Neural progenitor cell (in vitro differentiated cells): Measurements from ENCODE around the gene GMDS.

Experiments used
- EZH2 ChIP-seq: fragments of 200-600 bp; sonication (generic); IDR thresholded peaks from 2 replicates; pipeline ENCODE4 v1.6.1; 2017; ENCODE audit warnings: antibody characterized with exemption, mild to moderate bottlenecking, moderate library complexity
- EZH2phosphoT487 ChIP-seq: fragments of 200-600 bp; sonication (generic); IDR thresholded peaks from 2 replicates; pipeline ENCODE4 v1.6.1; 2017; ENCODE audit warnings: antibody characterized with exemption
- TF ChIP-seq, protein P1 (sequence below): fragments of 200-600 bp; sonication (generic); IDR thresholded peaks from 2 replicates; pipeline ENCODE4 v1.5.1; 2017; ENCODE audit warnings: antibody characterized with exemption, mild to moderate bottlenecking

DNA sequence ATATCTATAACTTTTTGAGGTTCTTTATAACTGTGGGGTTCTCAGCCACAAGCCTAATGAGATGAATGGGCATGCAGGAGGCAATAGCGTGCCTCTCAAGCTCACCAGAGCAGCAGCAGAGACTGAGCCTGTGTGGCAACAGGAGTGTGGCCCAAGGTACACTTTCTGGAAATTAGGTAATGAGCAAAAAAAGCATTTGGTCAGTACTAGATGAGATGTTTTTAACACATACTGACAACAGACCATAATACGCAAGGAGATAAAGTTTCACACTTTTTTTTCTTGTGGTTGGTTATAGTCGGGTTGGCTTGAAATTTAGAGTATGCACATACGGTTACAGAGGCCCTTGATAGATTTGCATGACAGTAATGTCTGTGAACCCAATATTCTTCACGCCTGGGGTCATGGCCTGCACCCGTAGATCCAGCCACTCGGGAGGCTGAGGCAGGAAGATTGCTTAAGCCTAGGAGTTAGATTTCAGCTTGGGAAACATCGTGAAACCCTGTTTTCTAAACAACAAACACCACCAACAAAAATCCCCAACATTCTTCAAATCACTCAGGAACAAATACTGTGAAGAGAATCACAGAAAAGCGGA, 300.1 kb downstream of the GMDS start:
- TF ChIP-seq, protein P1, sequence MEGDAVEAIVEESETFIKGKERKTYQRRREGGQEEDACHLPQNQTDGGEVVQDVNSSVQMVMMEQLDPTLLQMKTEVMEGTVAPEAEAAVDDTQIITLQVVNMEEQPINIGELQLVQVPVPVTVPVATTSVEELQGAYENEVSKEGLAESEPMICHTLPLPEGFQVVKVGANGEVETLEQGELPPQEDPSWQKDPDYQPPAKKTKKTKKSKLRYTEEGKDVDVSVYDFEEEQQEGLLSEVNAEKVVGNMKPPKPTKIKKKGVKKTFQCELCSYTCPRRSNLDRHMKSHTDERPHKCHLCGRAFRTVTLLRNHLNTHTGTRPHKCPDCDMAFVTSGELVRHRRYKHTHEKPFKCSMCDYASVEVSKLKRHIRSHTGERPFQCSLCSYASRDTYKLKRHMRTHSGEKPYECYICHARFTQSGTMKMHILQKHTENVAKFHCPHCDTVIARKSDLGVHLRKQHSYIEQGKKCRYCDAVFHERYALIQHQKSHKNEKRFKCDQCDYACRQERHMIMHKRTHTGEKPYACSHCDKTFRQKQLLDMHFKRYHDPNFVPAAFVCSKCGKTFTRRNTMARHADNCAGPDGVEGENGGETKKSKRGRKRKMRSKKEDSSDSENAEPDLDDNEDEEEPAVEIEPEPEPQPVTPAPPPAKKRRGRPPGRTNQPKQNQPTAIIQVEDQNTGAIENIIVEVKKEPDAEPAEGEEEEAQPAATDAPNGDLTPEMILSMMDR: no peak
- TF ChIP-seq EZH2 (no peak), EZH2phosphoT487 (no peak)
